Brain microvascular endothelial cell (primary cell): ENCODE measurements around the gene TSNAXIP1.
A peak's percentile ranks its signal among the peaks of the same experiment; 100 is the strongest.

ENCODE experiments used
- DNase-seq: peaks from one replicate; pipeline ENCODE4 v3.0.0-alpha.2; 2020
- H3K27ac ChIP-seq: fragments of 250-450 bp; sonication (Bioruptor Pico); 2 replicates; pipeline ENCODE4 v1.5.1; 2020; ENCODE audit warnings: mild to moderate bottlenecking, moderate library complexity
- H3K27me3 ChIP-seq: fragments of 250-450 bp; sonication (Bioruptor Pico); replicated peaks from 2 replicates; pipeline ENCODE4 v1.5.1; 2020; ENCODE audit warnings: mild to moderate bottlenecking
- H3K36me3 ChIP-seq: fragments of 250-450 bp; sonication (Bioruptor Pico); replicated peaks from 2 replicates; pipeline ENCODE4 v1.5.1; 2020; ENCODE audit warnings: mild to moderate bottlenecking
- H3K4me3 ChIP-seq: 2 replicates; pipeline ENCODE4 v1.5.1; 2011; ENCODE audit warnings: low read depth, mild to moderate bottlenecking, control low read depth, low read length, moderate library complexity
- CTCF ChIP-seq: IDR thresholded peaks from 2 replicates; pipeline ENCODE4 v1.5.1; 2011; ENCODE audit warnings: low read depth, mild to moderate bottlenecking, moderate library complexity, low read length, control low read depth, inconsistent platforms; ENCODE audit errors: missing control alignments
- in situ Hi-C: cut with HindIII; loops from 2 replicates; pipeline ENCODE4 v1.10.0; 2017; ENCODE audit warnings: low sequenced_read_pairs, low pct_ligation_motif_present

The TSNAXIP1 gene

GRCh38 chr16:67842509-67843342, 36.0 kb downstream of the TSNAXIP1 start:
- H3K4me3 ChIP-seq, result peak overlapping the region; percentile 95
- H3K36me3 ChIP-seq, result no peaks in the 10 kb centered on the region
- H3K27ac ChIP-seq, result peak overlapping the region; percentile 96
- in situ Hi-C loops, result no loop called here
- no peaks in the 10 kb centered on the region for H3K27me3 ChIP-seq
- peak; percentile 41 for DNase-seq
- TF ChIP-seq CTCF, result peak; percentile 61

DNA sequence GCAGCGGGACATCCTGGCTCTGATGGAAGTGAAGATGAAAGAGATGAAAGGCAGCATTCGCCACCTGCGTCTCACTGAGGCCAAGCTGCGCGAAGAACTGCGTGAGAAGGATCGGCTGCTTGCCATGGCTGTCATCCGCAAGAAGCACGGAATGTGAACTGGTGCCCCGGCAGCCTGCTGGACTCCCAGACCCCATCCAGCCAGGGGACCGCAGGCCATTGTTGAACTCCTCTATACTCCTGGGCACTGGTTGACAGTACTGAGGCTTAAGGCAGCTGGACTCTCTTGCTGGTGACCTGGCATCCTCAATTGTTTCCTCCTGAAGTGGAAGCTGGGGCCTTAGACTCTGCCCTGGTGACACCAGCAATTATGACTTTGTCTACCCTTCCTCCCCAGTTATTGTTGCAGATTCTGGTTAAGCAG, 36.7 kb downstream of the TSNAXIP1 start:
- Histone ChIP-seq H3K27ac (peak overlapping the region; percentile 96), H3K4me3 (peak overlapping the region; percentile 95), H3K27me3 (no peaks in the 10 kb centered on the region), H3K36me3 (no peaks in the 10 kb centered on the region)
- DNase-seq, result no peak
- no peak for TF ChIP-seq CTCF
- in situ Hi-C loops, result no loop called here

GRCh38 chr16:67844497-67844896, 37.8 kb downstream of the TSNAXIP1 start:
- H3K27me3 ChIP-seq, result no peaks in the 10 kb centered on the region
- no peaks in the 10 kb centered on the region for H3K36me3 ChIP-seq
- in situ Hi-C loops, result no loop called here
- H3K27ac ChIP-seq, result no peak overlapping the region
- H3K4me3 ChIP-seq, result no peak overlapping the region
- TF ChIP-seq CTCF, result no peak
- DNase-seq, result no peak

DNA sequence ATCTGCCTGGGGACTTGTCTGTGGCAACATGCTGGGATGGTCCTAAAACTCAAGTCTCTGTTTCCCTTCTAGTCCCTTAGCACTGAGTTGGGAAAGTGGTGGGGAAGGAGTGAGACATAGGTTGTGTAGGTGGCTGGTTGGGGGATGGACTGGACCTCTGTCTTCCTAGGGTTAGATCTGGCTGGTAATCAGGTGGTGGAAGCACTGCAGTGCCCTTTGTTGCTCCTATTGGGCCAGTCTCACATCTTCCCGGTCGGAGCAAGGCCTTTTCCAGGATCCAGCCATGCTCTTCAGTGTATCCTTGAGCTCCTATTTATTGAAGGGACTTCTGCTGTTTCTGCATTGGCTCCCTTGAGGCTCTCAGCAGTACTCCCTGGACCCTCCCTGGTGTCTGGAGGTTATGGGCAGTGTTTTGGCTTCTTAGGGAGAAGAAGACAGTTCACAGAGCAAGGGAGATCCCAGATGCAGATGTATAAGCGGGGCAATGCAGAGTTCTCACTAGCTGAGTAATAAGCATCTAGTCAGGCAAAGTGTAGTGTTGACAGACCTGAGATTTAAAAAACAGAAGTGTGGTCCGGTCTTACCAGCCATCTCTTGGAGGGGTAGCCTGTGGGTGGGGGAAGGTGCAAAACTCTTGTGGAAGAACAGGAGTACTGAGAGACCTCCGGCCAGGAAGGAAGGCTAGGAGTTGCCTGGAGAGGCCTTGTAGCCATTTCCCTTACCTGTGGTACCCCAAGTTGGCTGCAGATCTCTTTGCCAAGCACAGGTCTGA, 38.8 kb downstream of the TSNAXIP1 start:
- DNase-seq, result no peak
- no peak for TF ChIP-seq CTCF
- H3K27me3 ChIP-seq, result no peaks in the 10 kb centered on the region
- in situ Hi-C loops, result no loop called here
- peak overlapping the region; percentile 91 for H3K4me3 ChIP-seq
- peak overlapping the region; percentile 83 for H3K27ac ChIP-seq
- H3K36me3 ChIP-seq, result no peaks in the 10 kb centered on the region

DNA sequence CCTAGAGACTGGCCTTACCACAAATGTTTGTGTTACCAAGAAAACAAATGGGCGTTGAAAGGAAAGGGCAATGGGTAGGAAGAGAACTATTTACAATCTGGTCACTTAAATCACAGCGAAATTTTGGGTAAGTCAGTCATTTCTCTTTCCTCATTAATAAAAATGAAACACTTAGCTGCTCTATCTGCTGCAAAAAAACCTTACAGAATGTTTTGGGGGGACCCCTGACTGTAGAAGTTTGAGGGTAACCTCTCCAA, 39.3 kb downstream of the TSNAXIP1 start:
- peak overlapping the region; percentile 91 for H3K4me3 ChIP-seq
- peak overlapping the region; percentile 83 for H3K27ac ChIP-seq
- in situ Hi-C loops, result no loop called here
- H3K27me3 ChIP-seq, result no peaks in the 10 kb centered on the region
- TF ChIP-seq CTCF, result no peak
- DNase-seq, result no peak
- no peaks in the 10 kb centered on the region for H3K36me3 ChIP-seq
